PC-3 (cell line): ENCODE results near the gene SLC1A7. TPM values are rescaled to one million over a fixed set of nuclear protein-coding genes. Genes with fewer than 3 reads are reported as not detected.

ENCODE experiments used
- ATAC-seq: fragments of 200-7000 bp; cut with Tn5 transposase; 2 replicates; pipeline ENCODE4 v1.9.1; 2020; ENCODE audit warnings: mild to moderate bottlenecking, moderate library complexity
- BruUV-seq: library from RNA; stranded (reverse); fragments of 400-500 nt; replicated peaks from 2 replicates; lab custom pipeline; 2021; lab: Mats Ljungman, UMichigan
- CTCF ChIA-PET: fragments of 300-600 bp; sonication (Branson Sonifier 250); formaldehyde crosslinking; loops from one replicate; lab custom pipeline; 2022; ENCODE audit warnings: antibody characterized with exemption; lab: Charles Lee
- POLR2A ChIA-PET: fragments of 300-600 bp; sonication (Branson Sonifier 250); formaldehyde crosslinking; loops from one replicate; lab custom pipeline; 2022; ENCODE audit warnings: antibody characterized with exemption; ENCODE audit not compliant: unreplicated experiment; lab: Charles Lee
- DNase-seq: peaks from one replicate; pipeline ENCODE4 v3.0.0-alpha.2; 2015
- H2AFZ ChIP-seq: fragments of 300-600 bp; sonication (generic); 2 replicates; pipeline ENCODE4 v1.6.0; 2016; ENCODE audit warnings: antibody characterized with exemption, low read length
- H3F3A ChIP-seq: fragments of 300-600 bp; sonication (generic); one replicate; pipeline ENCODE4 v1.6.0; 2017; ENCODE audit warnings: antibody characterized with exemption, low read length, control low read depth, mild to moderate bottlenecking; ENCODE audit not compliant: unreplicated experiment
- H3K27ac ChIP-seq: fragments of 300-600 bp; sonication (generic); 2 replicates; pipeline ENCODE4 v1.5.1; 2016; ENCODE audit warnings: mild to moderate bottlenecking, low read length
- H3K27me3 ChIP-seq: fragments of 300-600 bp; sonication (generic); 2 replicates; pipeline ENCODE4 v1.6.1; 2016; ENCODE audit warnings: low read length, mixed read lengths
- H3K36me3 ChIP-seq: fragments of 300-600 bp; sonication (generic); 2 replicates; pipeline ENCODE4 v1.6.1; 2016; ENCODE audit warnings: low read depth, mixed run types, low read length, mixed read lengths
- H3K4me1 ChIP-seq: fragments of 300-600 bp; sonication (generic); 2 replicates; pipeline ENCODE4 v1.5.1; 2016; ENCODE audit warnings: low read length; ENCODE audit not compliant: insufficient read depth
- H3K4me2 ChIP-seq: fragments of 300-600 bp; sonication (generic); 2 replicates; pipeline ENCODE4 v1.6.0; 2016; ENCODE audit warnings: low read length
- H3K4me3 ChIP-seq: fragments of 300-600 bp; sonication (generic); 2 replicates; pipeline ENCODE4 v1.5.1; 2016; ENCODE audit warnings: mild to moderate bottlenecking, low read length, mixed read lengths
- H3K79me2 ChIP-seq: fragments of 300-600 bp; sonication (generic); 2 replicates; pipeline ENCODE4 v1.6.1; 2017; ENCODE audit warnings: low read length, mixed read lengths
- H3K9ac ChIP-seq: fragments of 300-600 bp; sonication (generic); 2 replicates; pipeline ENCODE4 v1.6.0; 2016; ENCODE audit warnings: mild to moderate bottlenecking, low read length
- H3K9me2 ChIP-seq: fragments of 300-600 bp; sonication (generic); replicated peaks from 2 replicates; pipeline ENCODE4 v1.6.1; 2016; ENCODE audit warnings: mixed run types, low read length, mixed read lengths
- H3K9me3 ChIP-seq: fragments of 300-600 bp; sonication (generic); 2 replicates; pipeline ENCODE4 v1.6.1; 2016; ENCODE audit warnings: low read length, mixed read lengths
- H4K20me1 ChIP-seq: fragments of 300-600 bp; sonication (generic); 2 replicates; pipeline ENCODE4 v1.6.1; 2016; ENCODE audit warnings: low read length, mixed read lengths
- EZH2 ChIP-seq: fragments of 300-600 bp; sonication (generic); IDR thresholded peaks from one replicate; pipeline ENCODE4 v1.6.1; 2017; ENCODE audit warnings: antibody characterized with exemption, mild to moderate bottlenecking, low read length; ENCODE audit not compliant: unreplicated experiment
- EZH2phosphoT487 ChIP-seq: fragments of 300-600 bp; sonication (generic); IDR thresholded peaks from 2 replicates; pipeline ENCODE4 v1.6.1; 2018; ENCODE audit warnings: mild to moderate bottlenecking, antibody characterized with exemption, low read length, borderline replicate concordance
- intact Hi-C: fragments of 100-400 bp; cut with micrococcal nuclease; formaldehyde crosslinking; loops from 2 replicates; pipeline ENCODE4 v1.9.0; 2023
- total RNA-seq: library from RNA; depleted of rRNA; stranded (reverse); fragments of >200 nt; gene quantifications from 2 replicates; pipeline ENCODE4 v1.2.3, GENCODE V29; 2014
- TF ChIP-seq, protein P1 (sequence below): fragments of 300-600 bp; sonication (generic); conservative IDR thresholded peaks from 2 replicates; pipeline ENCODE4 v1.5.1; 2017; ENCODE audit warnings: antibody characterized with exemption, low read depth, mild to moderate bottlenecking, low read length

The SLC1A7 gene
- total RNA-seq, 1 experiment from 2014 or later, result 0.26 TPM

- intact Hi-C loops, result no loop called here
- H3K36me3 ChIP-seq, result no peaks in the 10 kb centered on the region
- H2AFZ ChIP-seq, result no peak overlapping the region
- no peaks in the 10 kb centered on the region for H3F3A ChIP-seq
- no peak overlapping the region for H3K4me2 ChIP-seq
- H4K20me1 ChIP-seq, result no peaks in the 10 kb centered on the region
- ChIA-PET CTCF (no interaction called here), POLR2A (no interaction called here)
- no TSS peak for BruUV-seq
- no peaks in the 10 kb centered on the region for H3K9me3 ChIP-seq
- ATAC-seq (no peak), DNase-seq (no peak)
- H3K4me1 ChIP-seq, result no peaks in the 10 kb centered on the region
- H3K27ac ChIP-seq, result no peak overlapping the region
- no peak overlapping the region for H3K4me3 ChIP-seq
- TF ChIP-seq, protein P1, sequence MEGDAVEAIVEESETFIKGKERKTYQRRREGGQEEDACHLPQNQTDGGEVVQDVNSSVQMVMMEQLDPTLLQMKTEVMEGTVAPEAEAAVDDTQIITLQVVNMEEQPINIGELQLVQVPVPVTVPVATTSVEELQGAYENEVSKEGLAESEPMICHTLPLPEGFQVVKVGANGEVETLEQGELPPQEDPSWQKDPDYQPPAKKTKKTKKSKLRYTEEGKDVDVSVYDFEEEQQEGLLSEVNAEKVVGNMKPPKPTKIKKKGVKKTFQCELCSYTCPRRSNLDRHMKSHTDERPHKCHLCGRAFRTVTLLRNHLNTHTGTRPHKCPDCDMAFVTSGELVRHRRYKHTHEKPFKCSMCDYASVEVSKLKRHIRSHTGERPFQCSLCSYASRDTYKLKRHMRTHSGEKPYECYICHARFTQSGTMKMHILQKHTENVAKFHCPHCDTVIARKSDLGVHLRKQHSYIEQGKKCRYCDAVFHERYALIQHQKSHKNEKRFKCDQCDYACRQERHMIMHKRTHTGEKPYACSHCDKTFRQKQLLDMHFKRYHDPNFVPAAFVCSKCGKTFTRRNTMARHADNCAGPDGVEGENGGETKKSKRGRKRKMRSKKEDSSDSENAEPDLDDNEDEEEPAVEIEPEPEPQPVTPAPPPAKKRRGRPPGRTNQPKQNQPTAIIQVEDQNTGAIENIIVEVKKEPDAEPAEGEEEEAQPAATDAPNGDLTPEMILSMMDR, result no peak
- TF ChIP-seq EZH2 (no peak), EZH2phosphoT487 (no peak)
- H3K9me2 ChIP-seq, result no peaks in the 10 kb centered on the region
- no peaks in the 10 kb centered on the region for H3K79me2 ChIP-seq
- H3K27me3 ChIP-seq, result no peaks in the 10 kb centered on the region
- no peak overlapping the region for H3K9ac ChIP-seq
Observed at GRCh38 chr1:53160924-53161378, 18.5 kb upstream of the SLC1A7 start.

GRCh38 chr1:53158900-53159299, 16.5 kb upstream of the SLC1A7 start:
- no peak for DNase-seq
- Histone ChIP-seq H3K9ac (no peak overlapping the region), H3K4me1 (0 out of 2 replicates have a peak, but pooled peaks cover 4% of the 10 kb centered on the region), H3K9me3 (no peaks in the 10 kb centered on the region), H2AFZ (no peak overlapping the region), H3K4me3 (no peak overlapping the region), H3K79me2 (no peaks in the 10 kb centered on the region), H3F3A (no peaks in the 10 kb centered on the region), H3K4me2 (no peak overlapping the region), H3K9me2 (no peaks in the 10 kb centered on the region), H3K27me3 (no peaks in the 10 kb centered on the region), H4K20me1 (no peaks in the 10 kb centered on the region), H3K27ac (no peak overlapping the region), H3K36me3 (no peaks in the 10 kb centered on the region)
- ChIA-PET CTCF (no interaction called here), POLR2A (no interaction called here)
- ATAC-seq, result no peak
- intact Hi-C loops, result no loop called here
- TF ChIP-seq EZH2, result no peak
- TF ChIP-seq EZH2phosphoT487, result no peak
- TF ChIP-seq, protein P1, result no peak
- BruUV-seq, result no TSS peak

- Histone ChIP-seq H3K4me2 (no peak overlapping the region), H3K9me2 (no peaks in the 10 kb centered on the region), H2AFZ (no peak overlapping the region), H3K4me3 (no peak overlapping the region), H3F3A (no peaks in the 10 kb centered on the region), H3K4me1 (0 out of 2 replicates have a peak, but pooled peaks cover 4% of the 10 kb centered on the region), H3K27ac (no peak overlapping the region), H3K79me2 (no peaks in the 10 kb centered on the region), H3K9me3 (no peaks in the 10 kb centered on the region), H3K27me3 (no peaks in the 10 kb centered on the region), H4K20me1 (no peaks in the 10 kb centered on the region), H3K36me3 (no peaks in the 10 kb centered on the region), H3K9ac (no peak overlapping the region)
- no peak for DNase-seq
- ChIA-PET POLR2A (no interaction called here), CTCF (no interaction called here)
- ATAC-seq, result no peak
- intact Hi-C loops, result no loop called here
- TF ChIP-seq EZH2phosphoT487 (no peak), EZH2 (no peak)
- TF ChIP-seq, protein P1, result no peak
- no TSS peak for BruUV-seq
Observed at GRCh38 chr1:53156783-53157182, 14.3 kb upstream of the SLC1A7 start.
